KMS-11 (cell line): Measurements from ENCODE around the gene KCNT1.

Experiments
- H2AFZ ChIP-seq: fragments of 200-600 bp; sonication (generic); 2 replicates; pipeline ENCODE4 v1.6.1; 2016; ENCODE audit warnings: antibody characterized with exemption, mixed run types, low read depth
- H3K27ac ChIP-seq: fragments of 200-600 bp; sonication (generic); 2 replicates; pipeline ENCODE4 v1.6.1; 2016; ENCODE audit warnings: mild to moderate bottlenecking, mixed run types
- H3K27me3 ChIP-seq: fragments of 200-600 bp; sonication (generic); 2 replicates; pipeline ENCODE4 v1.6.1; 2017; ENCODE audit warnings: mild to moderate bottlenecking, low read depth, mixed run types, moderate library complexity; ENCODE audit not compliant: insufficient read depth
- H3K36me3 ChIP-seq: fragments of 200-600 bp; sonication (generic); 2 replicates; pipeline ENCODE4 v1.6.1; 2017; ENCODE audit warnings: mild to moderate bottlenecking, mixed run types; ENCODE audit not compliant: insufficient read depth
- H3K4me1 ChIP-seq: fragments of 200-600 bp; sonication (generic); 2 replicates; pipeline ENCODE4 v1.6.1; 2016; ENCODE audit warnings: mild to moderate bottlenecking, low read depth, mixed run types; ENCODE audit not compliant: poor library complexity, severe bottlenecking
- H3K4me2 ChIP-seq: fragments of 200-600 bp; sonication (generic); 2 replicates; pipeline ENCODE4 v1.7.0; 2016; ENCODE audit warnings: mild to moderate bottlenecking, mixed run types
- H3K4me3 ChIP-seq: fragments of 200-600 bp; sonication (generic); IDR thresholded peaks from 2 replicates; pipeline ENCODE4 v1.6.1; 2017; ENCODE audit warnings: low read depth, low read length, mixed read lengths; ENCODE audit not compliant: insufficient read depth
- H3K79me2 ChIP-seq: fragments of 200-600 bp; sonication (generic); 2 replicates; pipeline ENCODE4 v1.6.1; 2016; ENCODE audit warnings: low read depth, mixed run types; ENCODE audit not compliant: insufficient read depth
- H3K9ac ChIP-seq: fragments of 200-600 bp; sonication (generic); 2 replicates; pipeline ENCODE4 v1.6.1; 2016; ENCODE audit warnings: mild to moderate bottlenecking, mixed run types
- H4K20me1 ChIP-seq: fragments of 200-600 bp; sonication (generic); 2 replicates; pipeline ENCODE4 v1.6.1; 2016; ENCODE audit warnings: mild to moderate bottlenecking, mixed run types; ENCODE audit not compliant: insufficient read depth
- CTCF ChIP-seq: fragments of 200-600 bp; sonication (generic); conservative IDR thresholded peaks from 2 replicates; pipeline ENCODE4 v1.6.1; 2017; ENCODE audit warnings: low read depth, mild to moderate bottlenecking, antibody characterized with exemption, low read length, moderate library complexity, mixed read lengths

Gene KCNT1

GRCh38 chr9:135826188-135826545, 124.2 kb downstream of the KCNT1 start:
- H3K36me3 ChIP-seq = no peaks in the 10 kb centered on the region
- H3K27ac ChIP-seq = no peak overlapping the region
- H3K4me1 ChIP-seq = no peaks in the 10 kb centered on the region
- no peak overlapping the region for H3K4me2 ChIP-seq
- H3K27me3 ChIP-seq = no peaks in the 10 kb centered on the region
- H3K79me2 ChIP-seq = no peaks in the 10 kb centered on the region; the same call in 1 of the 2 replicates
- no peak overlapping the region for H3K4me3 ChIP-seq
- H4K20me1 ChIP-seq = no peaks in the 10 kb centered on the region
- H3K9ac ChIP-seq = no peak overlapping the region
- no peak overlapping the region for H2AFZ ChIP-seq
- no peak for TF ChIP-seq CTCF

- TF ChIP-seq CTCF = no peak
- Histone ChIP-seq H3K4me1 (no peaks in the 10 kb centered on the region), H4K20me1 (no peaks in the 10 kb centered on the region), H3K27me3 (no peaks in the 10 kb centered on the region), H3K36me3 (no peaks in the 10 kb centered on the region), H3K27ac (no peak overlapping the region), H2AFZ (no peak overlapping the region), H3K4me2 (no peak overlapping the region), H3K79me2 (no peaks in the 10 kb centered on the region; the same call in 1 of the 2 replicates), H3K4me3 (no peak overlapping the region), H3K9ac (no peak overlapping the region)
These were observed 125.3 kb downstream of the KCNT1 start for GRCh38 chr9:135827301-135827700.

- Histone ChIP-seq H4K20me1 (no peaks in the 10 kb centered on the region), H3K4me2 (no peak overlapping the region), H3K4me3 (no peak overlapping the region), H3K27ac (no peak overlapping the region), H3K4me1 (no peaks in the 10 kb centered on the region), H3K36me3 (no peaks in the 10 kb centered on the region), H3K79me2 (no peaks in the 10 kb centered on the region; the same call in 1 of the 2 replicates), H2AFZ (no peak overlapping the region), H3K27me3 (no peaks in the 10 kb centered on the region), H3K9ac (no peak overlapping the region)
- TF ChIP-seq CTCF = no peak
These were observed 126.0 kb downstream of the KCNT1 start for GRCh38 chr9:135827866-135828580.

- Histone ChIP-seq H2AFZ (no peak overlapping the region), H3K4me1 (no peaks in the 10 kb centered on the region), H3K9ac (no peak overlapping the region), H3K79me2 (no peaks in the 10 kb centered on the region; the same call in 1 of the 2 replicates), H4K20me1 (no peaks in the 10 kb centered on the region), H3K4me2 (no peak overlapping the region), H3K27me3 (no peaks in the 10 kb centered on the region), H3K4me3 (no peak overlapping the region), H3K36me3 (no peaks in the 10 kb centered on the region), H3K27ac (no peak overlapping the region)
- TF ChIP-seq CTCF = no peak
These were observed 126.7 kb downstream of the KCNT1 start for GRCh38 chr9:135828656-135829055.
